Putamen (tissue), 1 donor: ENCODE data around the gene TAF8.
"Not testable (repeated sequence)": the region's sequence is repeated elsewhere in the genome, so short reads cannot be mapped to it uniquely, and the experiment has no call there.

ENCODE experiments used
- DNase-seq: peaks from one replicate; pipeline ENCODE4 v3.0.0-alpha.2; 2016; ENCODE audit warnings: low spot score

Gene TAF8

DNA sequence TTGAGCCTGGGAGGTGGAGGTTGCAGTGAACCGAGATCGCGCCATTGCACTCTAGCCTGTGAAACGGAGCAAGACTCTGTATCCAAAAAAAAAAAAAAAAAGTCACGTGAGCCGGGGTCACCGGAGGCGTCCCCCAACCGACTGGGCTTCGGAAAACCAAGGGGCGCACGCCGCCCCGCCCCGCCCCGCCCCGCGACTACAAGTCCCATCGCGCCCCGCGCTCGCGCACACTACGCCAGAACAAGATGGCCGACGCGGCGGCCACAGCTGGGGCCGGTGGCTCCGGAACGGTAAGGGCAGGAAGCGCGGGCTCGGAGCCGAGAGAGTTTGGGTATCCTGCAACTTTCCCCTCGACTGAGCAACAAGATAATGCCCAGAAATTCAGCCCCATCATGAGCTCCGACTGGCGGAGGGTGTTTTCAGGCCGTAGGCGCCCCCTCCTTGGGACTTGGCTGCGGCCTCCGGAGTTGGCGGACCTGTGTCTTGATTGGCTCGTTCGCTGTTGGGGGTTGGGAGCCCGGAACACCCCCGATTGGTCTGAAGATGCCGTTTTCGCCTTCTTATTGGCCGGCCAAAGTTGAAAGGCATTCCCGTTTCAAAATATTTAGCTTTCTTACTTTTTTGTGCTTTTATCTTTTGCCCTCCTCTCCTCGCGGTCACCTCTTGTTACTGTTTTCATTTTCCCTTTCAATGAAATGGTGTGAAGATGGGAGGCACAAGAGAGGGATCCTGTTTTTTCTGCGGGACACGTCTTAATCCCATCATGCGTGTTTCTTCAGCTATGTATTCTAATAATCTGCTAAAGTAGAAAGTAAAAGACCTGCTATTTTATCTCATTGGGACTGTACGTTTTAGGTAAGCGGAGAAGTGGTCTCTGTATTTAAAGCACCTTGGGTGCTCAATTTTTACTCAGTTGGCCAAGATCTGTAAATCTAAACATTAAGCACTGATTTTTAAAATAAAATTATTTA lies at the start of gene TAF8:
TSS of gene TAF8 (plus strand) at position 228 of the 971 bp plus-strand sequence. CDS start at position 246, 18 bp downstream.
- peak; percentile 93 for DNase-seq

DNA sequence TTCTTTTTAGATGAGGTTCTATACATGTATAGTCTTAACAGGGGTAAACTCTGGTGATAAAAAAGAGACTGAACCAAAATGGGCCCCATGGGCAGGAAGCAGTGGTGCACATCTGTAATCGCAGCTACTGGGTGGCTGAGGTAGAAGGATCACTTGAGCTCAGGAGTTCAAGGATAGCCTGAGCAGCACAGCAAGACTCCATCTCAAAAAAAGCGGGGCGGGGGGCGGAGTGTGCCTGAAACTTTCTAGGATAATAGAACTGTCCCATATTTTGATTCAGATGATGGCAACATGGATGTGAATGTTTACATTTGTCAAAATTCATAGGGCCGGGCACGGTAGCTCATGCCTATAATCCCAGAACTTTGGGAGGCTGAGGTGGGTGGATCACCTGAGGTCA lies 48.8 kb upstream of the TAF8 start:
- no peak for DNase-seq

DNA sequence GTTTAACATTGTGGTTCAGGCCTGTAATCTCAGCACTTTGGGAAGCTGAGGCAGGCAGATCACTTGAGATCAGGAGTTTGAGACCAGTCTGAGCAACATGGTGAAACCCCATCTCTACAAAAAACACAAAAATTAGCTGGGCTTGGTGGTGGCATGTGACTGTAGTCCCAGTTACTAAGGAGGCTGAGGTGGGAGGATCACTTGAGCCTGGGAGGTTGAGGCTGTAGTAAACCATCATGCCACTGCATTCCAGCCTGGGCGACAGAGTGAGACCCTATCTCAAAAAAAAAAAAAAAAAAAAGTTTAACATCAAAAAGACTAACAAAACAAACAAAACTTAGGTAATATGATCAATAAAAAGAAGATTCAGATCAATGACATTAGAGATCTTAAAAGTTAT lies 46.7 kb upstream of the TAF8 start:
- DNase-seq: not testable (repeated sequence)

GRCh38 chr6:42007286-42008137 lies 42.8 kb upstream of the TAF8 start:
- DNase-seq: peak; percentile 19

DNA sequence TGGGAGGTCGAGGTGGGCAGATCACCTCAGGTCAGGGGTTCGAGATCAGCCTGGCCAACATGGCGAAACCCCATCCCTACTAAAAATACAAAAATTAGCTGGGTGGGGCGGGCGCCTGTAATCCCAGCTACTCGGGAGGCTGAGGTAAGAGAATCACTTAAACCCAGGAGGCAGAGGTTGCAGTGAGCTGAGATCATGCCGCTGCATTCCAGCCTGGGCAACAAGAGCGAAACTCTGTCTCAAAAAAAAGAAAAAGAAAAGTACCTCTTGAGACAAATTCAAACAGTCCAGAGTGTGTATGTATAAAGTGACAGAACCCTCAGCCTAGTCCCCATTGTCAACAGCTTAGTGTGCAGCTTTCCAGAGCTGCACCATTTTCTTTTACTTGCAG lies 42.2 kb upstream of the TAF8 start:
- not testable (repeated sequence) for DNase-seq

DNA sequence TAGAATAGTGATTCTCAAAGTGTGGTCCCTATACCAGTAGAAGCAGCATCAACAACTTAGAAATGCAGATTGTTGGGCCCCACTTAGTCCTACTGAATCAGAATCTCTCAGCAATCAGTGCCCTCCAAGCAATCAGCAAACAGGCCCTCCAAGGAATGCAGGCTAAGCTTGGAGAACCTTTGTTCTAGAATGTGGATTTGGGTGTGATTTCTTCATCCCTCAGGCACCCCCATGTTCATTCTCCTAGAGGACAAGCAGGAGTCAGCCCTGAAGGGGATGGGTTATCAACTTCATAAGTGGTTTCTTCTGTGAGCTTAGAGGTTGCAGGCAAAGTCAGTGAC lies 40.5 kb upstream of the TAF8 start:
- DNase-seq: no peak

DNA sequence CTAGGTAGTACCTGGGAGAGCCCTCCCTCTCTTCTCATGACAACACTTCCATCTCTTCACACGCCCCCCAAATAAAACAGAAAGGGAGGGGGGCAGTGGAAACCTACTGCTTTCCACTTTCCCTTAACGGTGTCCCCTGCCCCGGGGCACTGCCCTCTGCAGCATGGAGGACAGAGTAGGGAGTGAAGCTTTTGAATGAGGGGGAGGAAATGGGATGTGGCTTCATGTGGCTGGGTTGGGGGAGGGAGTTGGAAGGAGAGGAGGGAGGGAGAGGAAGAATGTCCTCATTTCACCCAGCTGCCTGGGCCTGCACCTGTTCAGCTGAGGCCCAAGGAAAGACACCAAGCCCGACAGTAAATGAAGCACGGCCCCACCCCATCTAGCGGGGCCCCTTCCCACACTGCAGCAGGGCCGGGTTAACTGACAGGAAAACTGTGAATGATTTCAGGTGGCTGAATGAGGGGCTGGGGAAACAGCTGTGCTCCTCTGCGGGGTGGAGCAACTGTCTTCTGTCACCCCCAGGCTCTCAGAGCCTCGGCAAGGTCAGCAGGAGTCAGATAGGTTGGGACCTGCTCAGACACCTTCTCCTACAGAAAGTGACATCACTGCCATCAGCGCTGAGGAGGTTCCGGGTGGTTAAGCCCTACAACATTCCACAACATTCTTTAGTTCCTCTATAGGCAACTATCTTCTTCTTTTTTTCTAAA lies 40.0 kb upstream of the TAF8 start:
- no peak for DNase-seq

DNA sequence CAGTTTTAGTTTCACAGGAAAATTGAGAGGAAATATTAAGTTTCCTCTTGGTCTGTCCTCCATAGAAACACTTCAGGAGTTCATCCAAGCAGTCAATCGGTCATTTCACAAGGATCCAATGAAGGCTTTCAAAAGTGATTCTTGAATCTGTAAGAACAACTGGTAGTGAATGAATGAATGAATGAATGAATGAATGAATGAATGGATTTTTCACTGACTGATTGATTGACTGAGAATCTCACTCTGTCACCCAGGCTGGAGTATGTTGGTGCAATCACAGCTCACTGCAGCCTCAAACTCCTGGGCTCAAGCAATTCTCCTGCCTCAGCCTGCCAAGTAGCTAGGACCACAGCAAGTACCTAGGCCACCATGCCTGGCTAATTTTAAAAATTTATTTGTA lies 39.4 kb upstream of the TAF8 start:
- DNase-seq: no peak

DNA sequence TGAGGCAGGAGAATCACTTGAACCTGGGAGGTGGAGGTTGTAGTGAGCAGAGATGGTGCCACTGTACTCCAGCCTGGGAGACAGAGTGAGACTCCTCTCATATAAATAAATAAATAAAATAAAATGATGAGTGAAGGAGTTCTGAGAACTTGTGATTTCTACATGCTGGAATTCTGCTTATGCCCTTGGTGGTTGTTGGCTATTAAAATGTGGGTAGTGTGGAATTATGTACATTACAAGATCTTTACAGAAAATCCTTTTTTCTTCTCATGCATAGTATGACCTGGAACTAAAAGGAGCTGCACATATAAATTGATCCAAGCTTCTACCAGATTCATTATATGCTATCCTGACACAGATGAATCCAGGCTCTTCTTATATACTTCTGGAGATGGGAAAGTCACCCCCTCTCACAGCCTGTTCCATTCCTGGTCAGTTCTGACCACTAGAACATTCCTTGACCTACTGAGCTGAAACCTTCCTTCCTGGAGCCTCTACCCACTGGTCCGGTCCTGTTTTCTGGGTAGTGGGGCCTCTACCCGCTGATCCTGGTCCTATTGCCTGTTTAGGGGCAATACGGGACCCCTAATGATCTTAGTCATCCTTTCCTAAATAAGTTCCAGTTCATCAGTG lies 37.7 kb upstream of the TAF8 start:
- no peak for DNase-seq

GRCh38 chr6:42013134-42013516 lies 37.2 kb upstream of the TAF8 start:
- no peak for DNase-seq

DNA sequence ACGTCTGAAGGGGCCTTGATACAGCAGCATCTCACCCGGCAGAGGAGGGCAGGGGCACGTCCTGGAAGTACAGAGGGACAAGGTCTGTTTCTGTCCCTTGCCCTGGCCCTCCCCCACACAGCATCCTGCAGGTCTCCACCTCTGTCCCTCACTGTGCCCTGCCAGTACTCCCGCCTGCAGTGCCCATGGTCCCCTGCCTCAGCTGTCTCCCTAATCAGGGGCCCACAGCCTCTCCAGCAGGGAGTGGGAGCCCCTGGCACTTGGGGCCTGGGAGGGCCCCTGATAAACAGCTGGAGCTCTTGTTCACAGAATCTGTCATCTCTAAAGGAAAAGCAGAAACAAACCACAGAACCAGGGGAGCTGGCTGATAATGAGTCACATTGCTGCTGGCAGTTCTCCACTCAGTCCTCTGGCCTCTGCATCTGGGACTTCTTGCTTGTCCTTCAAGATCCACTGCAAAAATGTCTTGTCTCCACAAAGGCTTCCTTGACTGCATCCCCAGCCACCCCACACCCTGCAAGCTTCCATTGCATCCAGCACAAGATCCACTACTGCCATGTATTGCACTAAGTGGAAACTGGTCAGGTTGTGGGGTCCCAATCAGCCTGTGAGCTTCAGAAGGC lies 33.2 kb upstream of the TAF8 start:
- DNase-seq: no peak

- DNase-seq: no peak
These were observed 29.4 kb upstream of the TAF8 start for GRCh38 chr6:42020967-42021366.

- no peak for DNase-seq
These were observed 28.2 kb upstream of the TAF8 start for GRCh38 chr6:42021847-42022754.

DNA sequence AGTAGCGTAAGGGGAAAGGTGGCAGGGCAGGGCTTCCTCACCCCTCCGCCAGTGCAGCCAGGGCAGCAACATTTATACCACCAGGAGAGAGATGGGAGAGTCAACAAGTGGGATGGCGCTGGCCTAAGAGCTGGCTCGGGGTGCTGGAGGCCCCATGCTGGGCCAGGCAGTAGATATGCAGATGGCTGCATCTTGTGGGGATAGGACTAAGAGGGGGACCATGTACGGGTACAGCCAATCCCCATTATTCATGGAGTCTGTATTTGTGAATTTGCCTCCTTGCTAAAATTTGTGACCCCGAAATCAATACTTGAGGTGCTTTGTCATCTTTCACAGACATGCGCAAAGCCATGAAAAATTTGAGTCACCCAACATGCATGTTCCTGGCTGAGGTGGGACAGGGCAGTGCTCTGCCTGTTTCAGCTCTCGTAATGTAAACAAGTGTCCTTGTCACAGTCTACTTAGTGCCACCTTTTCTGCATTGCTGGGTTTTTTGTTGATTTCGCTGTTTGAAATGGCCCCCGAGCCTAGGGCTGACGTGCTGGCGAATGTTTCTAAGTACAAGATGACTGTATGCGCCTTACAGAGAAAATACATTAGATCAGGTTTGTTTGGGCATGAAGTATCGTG lies 27.5 kb upstream of the TAF8 start:
- no peak for DNase-seq

- DNase-seq: no peak
These were observed 25.1 kb upstream of the TAF8 start for GRCh38 chr6:42025066-42025844.

DNA sequence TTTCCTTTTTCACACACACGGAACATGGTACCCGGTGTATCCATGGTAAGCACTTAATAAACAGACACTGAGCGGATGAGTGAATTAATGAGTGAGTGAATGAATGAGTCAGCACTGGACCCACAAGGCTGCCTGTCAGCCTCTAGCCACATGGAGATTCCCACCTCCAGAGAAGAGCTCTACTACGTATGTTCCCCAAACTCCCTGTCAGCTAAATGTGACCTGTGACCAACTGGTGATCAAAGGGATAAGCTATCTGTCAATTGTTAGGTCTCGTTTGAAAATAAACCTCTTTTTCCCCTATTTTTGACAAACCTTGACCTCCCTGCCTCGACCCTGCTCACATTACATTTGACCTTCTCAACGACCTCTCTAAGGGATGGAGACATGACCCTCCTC lies 24.5 kb upstream of the TAF8 start:
- no peak for DNase-seq

DNA sequence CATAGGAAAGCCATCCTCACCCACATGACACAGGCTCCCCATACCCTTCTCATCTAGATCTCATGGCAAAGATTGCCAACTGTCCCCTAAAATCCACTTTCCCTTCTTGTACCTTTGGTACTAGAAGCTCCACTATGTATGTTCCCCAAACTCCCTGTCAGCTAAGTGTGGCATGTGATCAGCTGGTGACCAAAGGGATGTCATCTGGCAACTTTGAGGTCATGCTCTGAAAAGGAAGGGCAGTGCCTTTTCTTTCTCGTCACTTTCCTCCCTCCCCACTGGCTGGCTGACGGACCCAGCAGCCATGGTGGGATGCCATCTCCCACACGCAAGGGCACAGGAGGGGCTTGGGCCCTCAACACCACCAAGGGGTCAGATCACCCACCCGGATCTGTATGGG lies 23.8 kb upstream of the TAF8 start:
- DNase-seq: no peak

DNA sequence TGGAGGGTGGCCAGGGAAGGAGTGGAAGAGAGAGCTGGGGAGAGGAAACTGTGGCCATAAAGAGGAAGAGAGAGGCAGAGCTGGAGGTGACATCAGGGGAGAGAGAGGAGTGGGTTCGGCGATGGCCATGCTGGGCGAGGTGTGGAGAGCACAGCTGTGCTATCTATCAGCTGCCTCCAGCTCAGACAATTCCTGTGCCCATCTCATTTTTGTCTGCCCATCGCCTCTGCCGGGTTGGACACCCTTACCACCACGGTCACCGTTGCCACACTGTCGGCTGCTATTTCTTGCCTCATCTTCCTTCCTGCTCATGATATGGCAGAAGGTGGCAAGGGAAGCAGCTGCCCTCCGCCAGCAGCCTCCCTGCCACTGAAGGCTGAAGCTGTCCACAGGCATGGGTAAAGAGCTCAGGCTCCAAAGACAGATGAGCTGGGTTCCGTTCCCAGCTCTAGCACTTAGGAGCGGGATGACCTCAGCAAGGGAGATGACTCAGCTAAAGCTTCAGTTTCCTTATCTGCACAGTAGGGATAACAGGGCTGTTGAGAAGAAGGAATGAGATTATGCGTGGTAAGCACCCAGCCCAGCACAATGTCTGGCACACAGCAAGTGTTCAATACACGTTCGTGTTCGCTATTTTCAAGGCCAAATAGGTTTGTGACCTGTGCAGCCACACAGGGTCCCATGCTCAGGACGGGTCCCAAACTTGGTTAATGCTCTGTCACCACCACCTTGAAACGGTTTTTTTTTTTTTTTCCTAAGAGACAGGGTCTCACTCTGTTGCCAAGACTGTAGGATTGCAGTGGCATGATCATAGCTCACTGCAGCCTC lies 21.9 kb upstream of the TAF8 start:
- DNase-seq: no peak
